GM12865 (cell line): ENCODE data around the gene ERLIN1.
A peak's percentile ranks its signal among the peaks of the same experiment; 100 is the strongest.

Source experiments
- DNase-seq: peaks from one replicate; pipeline ENCODE4 v3.0.0; 2010; ENCODE audit warnings: low read depth
- H3K4me3 ChIP-seq: 2 replicates; pipeline ENCODE4 v1.5.1; 2011; ENCODE audit warnings: mild to moderate bottlenecking, low read depth, low read length, control low read depth
- CTCF ChIP-seq: IDR thresholded peaks from 2 replicates; pipeline ENCODE4 v1.5.1; 2011; ENCODE audit warnings: low read length, control low read depth, low read depth, inconsistent platforms; ENCODE audit not compliant: insufficient read depth; ENCODE audit errors: missing control alignments

ERLIN1 gene

DNA sequence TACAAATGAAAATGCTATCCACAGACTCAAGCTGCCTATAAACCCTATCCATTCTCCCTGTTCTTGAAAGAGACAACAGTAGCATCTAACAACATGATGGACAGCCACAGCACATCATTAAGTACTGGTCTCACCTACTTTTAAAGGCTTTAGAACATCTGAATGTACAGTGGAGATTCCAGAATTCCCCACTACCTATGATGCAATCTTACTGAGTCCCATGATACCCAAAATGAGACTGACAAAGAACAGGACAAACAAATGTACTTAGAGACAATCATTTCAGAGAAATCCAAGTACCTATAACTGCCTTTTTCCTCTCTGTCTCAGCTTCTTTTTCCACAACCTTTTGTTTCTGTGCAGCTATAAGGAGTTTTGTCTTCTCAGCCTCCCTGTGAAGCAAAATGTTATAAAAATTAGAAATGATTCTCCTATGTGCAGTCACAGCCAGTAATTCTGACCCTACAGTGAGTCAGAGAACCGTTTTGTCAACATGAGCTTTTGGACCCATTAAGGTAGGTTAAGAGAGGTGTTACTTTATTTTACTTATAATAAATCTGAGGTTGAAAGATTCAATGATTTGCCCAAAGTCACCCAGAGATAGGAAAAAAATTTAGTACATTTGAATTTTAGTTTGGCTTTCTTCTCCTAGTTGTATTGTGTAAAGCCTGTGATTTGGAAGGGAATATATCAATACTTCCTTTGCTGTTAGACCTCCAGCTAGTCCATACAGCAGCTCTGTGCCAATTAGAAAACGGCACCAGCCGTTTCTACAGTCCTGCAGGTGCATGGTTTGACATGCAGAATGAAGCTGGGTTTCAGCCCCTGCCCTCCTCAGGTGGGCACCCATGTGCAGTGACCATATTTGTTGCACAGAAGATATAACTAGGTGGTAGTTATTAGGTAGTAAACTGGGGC is 21.9 kb downstream of the ERLIN1 start:
- no peak overlapping the region for H3K4me3 ChIP-seq
- TF ChIP-seq CTCF, result no peak

GRCh38 chr10:100162696-100163095 is 23.1 kb downstream of the ERLIN1 start:
- no peak for DNase-seq
- H3K4me3 ChIP-seq, result no peak overlapping the region
- TF ChIP-seq CTCF, result no peak

More for the DNA sequence above, 21.9 kb downstream of the ERLIN1 start:
- no peak for DNase-seq

DNA sequence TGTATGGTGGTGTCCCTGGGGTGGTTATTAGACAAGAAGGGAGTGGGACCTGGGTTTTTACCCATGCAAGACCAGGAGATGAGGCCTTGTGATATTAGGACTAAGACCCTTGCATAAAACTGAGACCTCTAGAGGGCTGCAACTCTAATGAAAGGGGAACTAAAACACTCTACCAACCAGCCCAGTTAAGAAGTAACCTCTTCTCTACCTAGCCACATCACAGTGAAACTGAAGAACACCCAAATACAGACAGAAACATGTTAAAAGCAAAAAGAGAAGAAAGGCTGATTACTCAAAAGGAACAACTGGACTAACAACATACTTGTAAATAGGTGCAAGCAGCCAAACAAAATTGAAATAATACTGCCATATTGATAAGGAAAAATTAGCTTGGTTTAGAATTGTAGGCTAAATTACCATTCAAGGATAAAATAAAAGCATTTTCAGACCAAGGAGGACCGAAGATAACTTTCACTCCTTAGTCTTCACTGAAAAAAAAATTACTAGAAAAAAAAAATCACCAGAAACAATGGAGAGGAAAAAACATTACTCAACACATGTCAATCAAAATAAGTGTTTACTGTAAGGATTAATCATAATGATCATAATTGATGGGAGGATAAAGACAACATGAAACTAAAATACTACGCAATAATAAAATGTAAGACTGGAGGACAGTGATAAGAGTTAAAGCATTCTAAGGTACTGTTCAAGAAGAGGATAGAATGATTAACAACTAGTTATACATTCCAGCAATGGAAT is 27.6 kb downstream of the ERLIN1 start:
- H3K4me3 ChIP-seq, result peak overlapping the region; percentile 10; the same call in 1 of the 2 replicates
- no peak for TF ChIP-seq CTCF
- peak; percentile 81 for DNase-seq

DNA sequence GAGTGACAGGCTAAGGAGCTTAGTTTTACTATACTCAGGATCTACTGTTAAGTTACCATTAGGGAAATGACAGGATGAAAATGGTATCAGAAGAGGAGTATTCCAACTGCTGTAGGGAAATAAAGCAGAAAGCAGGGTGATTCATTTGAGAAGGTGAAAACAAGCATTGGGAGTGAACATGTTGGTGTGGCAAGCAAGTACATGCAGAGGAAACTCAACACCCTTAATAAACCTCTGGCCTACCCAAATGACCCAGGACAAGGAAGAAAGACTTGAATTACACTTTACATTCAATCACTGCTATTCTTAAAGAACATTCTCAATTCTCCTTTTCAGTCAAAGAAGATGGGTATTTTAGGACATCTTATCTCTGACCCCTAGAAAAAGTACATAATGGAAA is 28.7 kb downstream of the ERLIN1 start:
- no peak for TF ChIP-seq CTCF
- no peak overlapping the region for H3K4me3 ChIP-seq
- peak; percentile 17 for DNase-seq

DNA sequence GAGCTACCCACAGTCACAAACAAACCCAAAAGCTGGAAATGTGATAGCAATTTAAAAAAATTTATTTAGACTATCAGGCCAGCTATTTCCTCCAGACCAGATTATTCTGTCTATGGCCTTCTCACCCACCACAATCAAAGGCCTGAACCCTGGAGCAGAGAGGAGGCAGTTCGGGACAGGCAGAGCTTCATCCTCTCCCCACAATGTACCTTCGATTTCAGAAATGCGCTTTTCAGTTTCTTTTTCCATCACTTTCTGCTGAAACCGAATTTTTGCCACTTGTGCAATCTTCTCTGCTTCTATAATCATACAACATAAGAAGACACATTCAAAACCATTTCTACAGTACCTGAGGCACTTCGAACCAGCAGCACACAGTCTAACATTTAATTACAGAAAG is 29.9 kb downstream of the ERLIN1 start:
- no peak overlapping the region for H3K4me3 ChIP-seq
- DNase-seq, result peak; percentile 57
- TF ChIP-seq CTCF, result no peak

DNA sequence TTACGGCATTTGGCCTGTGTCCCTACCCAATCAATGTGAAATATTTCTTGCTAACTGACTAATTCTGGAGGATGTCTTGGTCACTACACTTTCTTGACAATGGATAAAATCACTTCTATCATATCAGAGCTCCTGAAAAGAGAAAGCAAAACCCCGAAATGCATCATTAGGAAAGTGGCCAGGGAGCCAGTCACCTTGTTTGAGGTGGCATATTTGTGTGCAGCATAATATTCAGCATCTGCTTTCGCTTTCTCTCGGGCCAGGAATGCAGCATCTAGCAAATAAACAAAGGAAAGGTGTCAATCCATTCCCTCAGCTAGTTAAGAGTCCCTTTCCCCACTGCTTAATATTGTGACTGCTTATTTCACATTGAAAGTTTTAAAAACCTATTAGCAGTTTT is 31.2 kb downstream of the ERLIN1 start:
- DNase-seq, result peak; percentile 54
- TF ChIP-seq CTCF, result no peak
- peak overlapping the region; percentile 34; the same call in 1 of the 2 replicates for H3K4me3 ChIP-seq
